Omental fat pad (tissue), 4 donors: ENCODE results near the gene TMEM126A. TPM values are rescaled to one million over a fixed set of nuclear protein-coding genes. Genes with fewer than 3 reads are reported as not detected.
A peak's percentile ranks its signal among the peaks of the same experiment; 100 is the strongest.
"Not testable (repeated sequence)": the region's sequence is repeated elsewhere in the genome, so short reads cannot be mapped to it uniquely, and the experiment has no call there.

ENCODE experiments used
- ATAC-seq: fragments of 150-250 bp; one replicate; pipeline ENCODE4 v1.9.1; 2016; ENCODE audit warnings: mild to moderate bottlenecking, moderate library complexity; ENCODE audit not compliant: low FRiP score
- DNase-seq: peaks from one replicate; pipeline ENCODE4 v3.0.0-alpha.2; 2019; ENCODE audit warnings: low spot score
- total RNA-seq, 4 donors: library from RNA; depleted of rRNA; stranded (reverse); fragments of >200 nt; gene quantifications; one replicate each; pipeline ENCODE4 v1.1.0, GENCODE V29; 2016
- TF ChIP-seq, protein P1 (sequence below), 3 donors: fragments of 450-650 bp; IDR thresholded peaks; one replicate each; pipeline ENCODE4 v1.5.1; 2016 to 2017; ENCODE audit warnings: antibody characterized with exemption in 3 of 3, mild to moderate bottlenecking in 3 of 3, moderate library complexity in 2 of 3

TMEM126A gene
- total RNA-seq = 10 to 100 TPM; 14.3 to 40.6 (median 29.1) TPM

GRCh38 chr11:85647604-85648299, at the start of gene TMEM126A:
TMEM126A (plus strand) TSS chr11:85647967; CDS start chr11:85650256, 2,289 bp downstream.
- TF ChIP-seq, protein P1, sequence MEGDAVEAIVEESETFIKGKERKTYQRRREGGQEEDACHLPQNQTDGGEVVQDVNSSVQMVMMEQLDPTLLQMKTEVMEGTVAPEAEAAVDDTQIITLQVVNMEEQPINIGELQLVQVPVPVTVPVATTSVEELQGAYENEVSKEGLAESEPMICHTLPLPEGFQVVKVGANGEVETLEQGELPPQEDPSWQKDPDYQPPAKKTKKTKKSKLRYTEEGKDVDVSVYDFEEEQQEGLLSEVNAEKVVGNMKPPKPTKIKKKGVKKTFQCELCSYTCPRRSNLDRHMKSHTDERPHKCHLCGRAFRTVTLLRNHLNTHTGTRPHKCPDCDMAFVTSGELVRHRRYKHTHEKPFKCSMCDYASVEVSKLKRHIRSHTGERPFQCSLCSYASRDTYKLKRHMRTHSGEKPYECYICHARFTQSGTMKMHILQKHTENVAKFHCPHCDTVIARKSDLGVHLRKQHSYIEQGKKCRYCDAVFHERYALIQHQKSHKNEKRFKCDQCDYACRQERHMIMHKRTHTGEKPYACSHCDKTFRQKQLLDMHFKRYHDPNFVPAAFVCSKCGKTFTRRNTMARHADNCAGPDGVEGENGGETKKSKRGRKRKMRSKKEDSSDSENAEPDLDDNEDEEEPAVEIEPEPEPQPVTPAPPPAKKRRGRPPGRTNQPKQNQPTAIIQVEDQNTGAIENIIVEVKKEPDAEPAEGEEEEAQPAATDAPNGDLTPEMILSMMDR (IDR thresholded peaks at IDR 0.05) = no peak
- ATAC-seq (peak; percentile 96), DNase-seq (peak; percentile 76)

DNA sequence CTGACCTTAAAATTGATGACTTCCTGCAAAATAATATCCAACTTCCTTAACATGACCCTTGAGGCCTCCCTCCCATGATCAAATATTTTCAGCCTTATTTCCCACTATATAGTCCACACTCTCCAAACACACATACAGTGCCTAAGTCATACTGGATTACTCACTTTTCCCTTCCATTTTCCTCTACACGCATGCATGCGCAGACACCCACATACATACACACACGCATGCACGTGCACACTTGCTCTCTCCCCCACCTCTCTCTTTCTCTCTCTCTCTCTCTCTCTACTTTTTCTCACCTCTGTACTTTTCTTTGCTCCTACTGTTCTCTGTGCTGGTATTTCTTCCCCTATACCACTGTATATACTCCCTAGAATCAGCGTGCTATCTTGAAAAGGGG, 48.7 kb upstream of the TMEM126A start:
- DNase-seq = no peak
- TF ChIP-seq, protein P1 (IDR thresholded peaks at IDR 0.05) = no peak
- ATAC-seq = no peak

GRCh38 chr11:85602526-85603213, 45.1 kb upstream of the TMEM126A start:
- ATAC-seq (no peak), DNase-seq (no peak)
- TF ChIP-seq, protein P1 (IDR thresholded peaks at IDR 0.05) = no peak

- TF ChIP-seq, protein P1 (IDR thresholded peaks at IDR 0.05) = no peak
- ATAC-seq (no peak), DNase-seq (no peak)
Measured at GRCh38 chr11:85603220-85603619, 44.5 kb upstream of the TMEM126A start.

DNA sequence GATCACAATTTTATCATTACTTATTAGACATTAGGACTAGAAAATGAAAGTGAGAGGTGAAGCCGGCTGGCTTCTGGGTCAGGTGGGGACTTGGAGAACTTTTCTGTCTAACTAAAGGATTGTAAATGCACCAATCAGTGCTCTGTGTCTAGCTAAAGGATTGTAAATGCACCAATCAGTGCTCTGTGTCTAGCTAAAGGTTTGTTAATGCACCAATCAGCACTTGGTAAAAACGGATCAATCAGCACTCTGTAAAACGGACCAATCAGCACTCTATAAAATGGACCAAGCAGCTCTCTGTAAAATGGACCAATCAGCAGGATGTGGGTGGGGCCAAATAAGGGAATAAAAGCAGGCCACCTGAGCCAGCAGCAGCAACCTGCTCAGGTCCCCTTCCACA, 41.5 kb upstream of the TMEM126A start:
- not testable (repeated sequence) for ATAC-seq, DNase-seq

DNA sequence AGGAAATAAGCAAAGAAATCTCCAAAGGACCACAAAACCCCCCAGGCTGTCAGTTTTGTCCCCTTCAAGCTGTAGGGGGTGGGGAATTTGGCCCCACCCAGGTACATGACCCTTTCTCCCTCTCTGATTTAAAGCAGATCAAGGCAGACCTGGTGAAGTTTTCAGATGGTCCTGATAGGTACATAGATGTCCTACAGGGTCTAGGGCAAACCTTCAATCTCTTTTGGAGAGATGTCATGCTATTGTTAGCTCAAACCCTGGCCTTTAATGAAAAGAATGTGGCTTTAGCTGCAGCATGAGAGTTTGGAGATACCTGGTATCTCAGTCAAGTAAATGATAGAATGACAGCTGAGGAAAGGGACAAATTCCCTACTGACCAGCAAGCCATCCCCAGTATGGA, 39.1 kb upstream of the TMEM126A start:
- not testable (repeated sequence) for DNase-seq, ATAC-seq

- DNase-seq, ATAC-seq: not testable (repeated sequence)
Measured at GRCh38 chr11:85609286-85609685, 38.5 kb upstream of the TMEM126A start.

DNA sequence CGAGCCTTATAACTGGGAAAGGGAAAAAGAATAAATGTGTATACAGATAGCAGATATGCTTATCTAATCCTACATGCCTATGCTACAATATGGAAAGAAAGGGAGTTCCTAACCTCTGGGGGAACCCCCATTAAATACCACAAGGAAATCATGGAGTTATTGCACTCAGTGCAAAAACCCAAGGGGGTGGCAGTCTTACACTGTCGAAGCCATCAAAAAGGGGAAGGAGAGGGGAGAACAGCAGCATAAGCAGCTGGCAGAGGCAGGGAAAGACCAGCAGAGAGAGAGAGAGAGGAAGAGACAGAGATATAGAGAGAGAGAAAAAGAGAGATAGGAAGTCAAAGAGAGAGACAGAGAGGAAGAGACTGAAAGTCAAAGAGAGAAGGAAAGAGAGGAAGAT, 36.1 kb upstream of the TMEM126A start:
- not testable (repeated sequence) for ATAC-seq, DNase-seq

GRCh38 chr11:85619499-85619898, 28.3 kb upstream of the TMEM126A start:
- DNase-seq = no peak
- TF ChIP-seq, protein P1 (IDR thresholded peaks at IDR 0.05) = no peak
- no peak for ATAC-seq
